ENCODE measurements around the gene AOPEP. TPM values are rescaled to one million over a fixed set of nuclear protein-coding genes. Genes with fewer than 3 reads are reported as not detected.

Gene AOPEP
- total and polyA plus RNA-seq, 2 of the 13 experiments (the other 11 are each of a cell fraction or from before 2014, with no cell fraction given), result 22.2 to 41.6 TPM

- peak; percentile 65; the same call in 1 of the 2 replicates for TF ChIP-seq ZNF614 (CRISPR knock-in tag; IDR thresholded peaks at IDR 0.05; ENCODE audit: borderline replicate concordance)
- TF ChIP-seq MLX (CRISPR knock-in tag; IDR thresholded peaks at IDR 0.05), result peak; percentile 92
- 0 out of 2 replicates have a peak, but pooled peaks have one; percentile 15 for TF ChIP-seq ZSCAN29 (CRISPR knock-in tag; conservative IDR thresholded peaks at IDR 0.05)
- 0 out of 2 replicates have a peak, but pooled peaks have one; percentile 27 for TF ChIP-seq BORCS8-MEF2B (CRISPR knock-in tag; IDR thresholded peaks at IDR 0.05)
- TF ChIP-seq SALL1 (CRISPR knock-in tag; IDR thresholded peaks at IDR 0.05), result peak; percentile 65
- TF ChIP-seq ZSCAN20 (CRISPR knock-in tag; IDR thresholded peaks at IDR 0.05; ENCODE audit: borderline replicate concordance), result no peak
- TF ChIP-seq ZNF136 (CRISPR knock-in tag; IDR thresholded peaks at IDR 0.05; ENCODE audit: low read depth), result no peak
- TF ChIP-seq ZNF30 (CRISPR knock-in tag; IDR thresholded peaks at IDR 0.05), result no peak
- TF ChIP-seq ZNF354B (CRISPR knock-in tag; IDR thresholded peaks at IDR 0.05), result no peak
- no peak for TF ChIP-seq ATM (IDR thresholded peaks at IDR 0.05; ENCODE audit: borderline replicate concordance)
- TF ChIP-seq ZNF331 (CRISPR knock-in tag; IDR thresholded peaks at IDR 0.05), result peak; percentile 79; the same call in 1 of the 2 replicates
- TF ChIP-seq BHLHE40 (IDR thresholded peaks at IDR 0.05; ENCODE audit: low read length), result peak; percentile 81
- TF ChIP-seq MAZ (IDR thresholded peaks at IDR 0.05; ENCODE audit: borderline replicate concordance, low read depth, low read length), result no peak
- 0 out of 2 replicates have a peak, but pooled peaks have one; percentile 45 for TF ChIP-seq MAZ (CRISPR knock-in tag; IDR thresholded peaks at IDR 0.05; ENCODE audit: low read depth)
- no peak for TF ChIP-seq BATF2 (CRISPR knock-in tag; IDR thresholded peaks at IDR 0.05)
- TF ChIP-seq XRCC5 (optimal IDR thresholded peaks at IDR 0.05; ENCODE audit: low read length), result no peak
- TF ChIP-seq KDM3A (CRISPR knock-in tag; IDR thresholded peaks at IDR 0.05; ENCODE audit: low read depth), result no peak
- no peak for TF ChIP-seq FOSL1 (CRISPR knock-in tag; IDR thresholded peaks at IDR 0.05; ENCODE audit: borderline replicate concordance)
- no peak for TF ChIP-seq DR1 (CRISPR knock-in tag; IDR thresholded peaks at IDR 0.05)
- no peak for TF ChIP-seq ZNF207 (IDR thresholded peaks at IDR 0.05; ENCODE audit: borderline replicate concordance)
- no peak for TF ChIP-seq NFE2L1 (CRISPR knock-in tag; IDR thresholded peaks at IDR 0.05; ENCODE audit: borderline replicate concordance)
- no peak for TF ChIP-seq NPAS2 (CRISPR knock-in tag; IDR thresholded peaks at IDR 0.05; ENCODE audit: borderline replicate concordance)
- TF ChIP-seq ATAD3A (CRISPR knock-in tag; IDR thresholded peaks at IDR 0.05), result no peak
- TF ChIP-seq PBX3 (CRISPR knock-in tag; IDR thresholded peaks at IDR 0.05; ENCODE audit: borderline replicate concordance), result no peak
- no peak for TF ChIP-seq ZNF777 (CRISPR knock-in tag; IDR thresholded peaks at IDR 0.05)
- peak; percentile 86 for TF ChIP-seq ZBTB7A (CRISPR knock-in tag; IDR thresholded peaks at IDR 0.05)
- TF ChIP-seq MZF1 (CRISPR knock-in tag; IDR thresholded peaks at IDR 0.05; ENCODE audit: borderline replicate concordance), result no peak
- 0 out of 2 replicates have a peak, but pooled peaks have one; percentile 20 for TF ChIP-seq TAF1 (CRISPR knock-in tag; IDR thresholded peaks at IDR 0.05)
- peak; percentile 70; the same call in 1 of the 2 replicates for TF ChIP-seq ZNF33A (CRISPR knock-in tag; IDR thresholded peaks at IDR 0.05; ENCODE audit: borderline replicate concordance)
- TF ChIP-seq CREB1 (IDR thresholded peaks at IDR 0.05), result no peak
- no peak for TF ChIP-seq CREB1 (CRISPR knock-in tag; IDR thresholded peaks at IDR 0.05)
These were observed 305.4 kb downstream of the AOPEP start (continued) for GRCh38 chr9:95031711-95032461.
